Inflammatory macrophage treated with lipopolysaccharide for 4 hours (primary cell): ENCODE results near the gene NDUFB4.

Source experiments
- DNase-seq: peaks from one replicate; pipeline ENCODE4 v3.0.0-alpha.2; 2020

The NDUFB4 gene

GRCh38 chr3:120640231-120640630, 44.1 kb downstream of the NDUFB4 start:
- no peak for DNase-seq

- DNase-seq = no peak
Measured at GRCh38 chr3:120641696-120642246, 45.6 kb downstream of the NDUFB4 start.

DNA sequence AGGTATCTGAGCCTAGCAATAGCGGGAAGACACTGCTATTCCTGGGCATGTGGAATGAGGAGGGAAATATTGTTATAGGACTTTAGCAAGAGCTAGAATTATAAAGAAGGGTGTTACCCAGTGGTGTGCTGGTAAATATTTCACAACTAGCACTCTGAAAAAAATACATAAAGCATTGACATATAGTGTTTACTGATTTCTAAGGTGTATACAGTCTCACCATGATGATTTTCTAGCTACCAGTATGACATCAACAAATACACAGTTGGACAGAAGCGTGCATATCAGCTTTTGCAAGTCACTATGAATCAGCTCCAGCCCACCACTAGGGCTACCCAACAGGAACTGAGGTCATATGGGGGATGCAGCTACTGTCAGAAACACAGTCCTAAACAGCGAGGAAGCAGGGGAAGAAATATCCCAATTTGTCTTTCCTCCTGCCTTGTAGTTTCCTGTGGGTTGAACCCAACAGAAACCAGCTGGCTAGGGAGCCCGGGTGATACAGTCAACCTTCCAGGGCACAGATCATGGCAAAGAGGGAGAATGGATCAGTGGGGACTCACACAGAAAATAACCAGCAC, 46.3 kb downstream of the NDUFB4 start:
- peak; percentile 93 for DNase-seq

- DNase-seq = peak; percentile 64
Measured at GRCh38 chr3:120645083-120645845, 49.1 kb downstream of the NDUFB4 start.

DNA sequence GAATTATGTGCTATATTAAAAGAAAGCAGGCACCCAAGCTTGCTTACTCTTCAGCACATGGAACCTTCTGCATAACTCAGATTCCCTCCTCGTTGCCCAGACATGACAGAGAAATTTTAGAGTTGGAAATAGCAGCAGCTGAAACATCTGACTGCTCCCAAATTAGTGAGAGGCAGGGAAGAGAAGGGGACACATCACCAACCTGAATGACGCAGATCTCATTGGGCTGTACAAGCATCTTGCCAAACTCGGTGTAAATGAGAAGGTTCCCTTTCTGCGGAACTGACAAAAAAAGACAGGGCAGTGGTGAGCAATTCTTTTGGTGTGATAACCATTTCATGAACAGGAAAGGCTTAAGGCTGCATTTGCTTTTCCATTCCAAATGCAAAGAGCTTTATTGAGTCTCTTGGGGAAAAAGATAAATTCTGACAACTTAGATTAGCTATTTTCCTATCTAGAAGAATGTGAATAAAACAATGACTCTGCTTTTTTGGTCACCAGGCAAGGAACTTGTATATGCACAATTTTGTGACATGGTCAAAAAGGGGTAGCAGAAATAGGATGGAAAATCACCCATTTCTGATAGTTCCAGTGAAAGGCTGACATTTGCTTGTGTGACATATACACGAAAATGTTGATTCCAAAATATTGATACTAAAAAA, 50.8 kb downstream of the NDUFB4 start:
- peak; percentile 39 for DNase-seq

- no peak for DNase-seq
Measured at GRCh38 chr3:120648290-120648689, 52.2 kb downstream of the NDUFB4 start.

DNA sequence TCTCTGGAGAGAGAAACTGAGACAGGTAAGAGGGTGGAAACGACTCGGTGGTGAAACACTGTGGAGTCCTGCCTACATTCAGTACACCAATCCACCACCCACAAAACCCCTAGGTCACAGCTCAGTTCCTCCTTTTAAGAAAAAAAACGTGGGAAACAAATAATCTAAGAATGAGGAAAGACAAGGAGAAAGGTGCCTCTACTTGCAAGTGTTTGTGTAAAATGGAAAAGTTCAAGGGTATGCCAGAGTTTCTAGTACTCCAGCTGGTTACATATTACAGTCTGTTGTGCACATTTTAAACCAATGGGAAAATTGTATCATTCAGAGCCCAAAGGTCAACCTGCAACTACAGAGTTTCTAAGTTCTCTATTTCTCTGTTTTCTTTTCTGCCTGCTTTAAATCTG, 53.7 kb downstream of the NDUFB4 start:
- DNase-seq = peak; percentile 70

DNA sequence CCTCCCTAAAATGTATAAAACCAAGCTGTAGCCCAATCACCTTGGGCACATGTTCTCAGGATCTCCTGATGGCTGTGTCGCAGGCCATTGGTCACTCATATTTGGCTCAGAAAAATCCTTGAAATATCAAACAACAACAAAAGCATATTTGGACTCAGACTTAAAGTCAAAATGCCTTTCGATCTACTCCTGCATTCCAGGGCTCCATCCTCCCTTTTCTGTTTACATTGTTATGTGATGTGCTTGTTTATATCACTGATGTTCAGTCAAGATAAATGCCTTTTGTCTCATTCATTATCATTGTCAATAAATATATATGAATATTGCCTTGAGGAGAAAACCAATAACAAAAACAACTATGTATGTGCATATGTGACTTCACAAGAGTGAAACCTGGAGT, 54.2 kb downstream of the NDUFB4 start:
- DNase-seq = no peak
